ENCODE results near the gene SLC22A5.

- TF ChIP-seq, protein P1, sequence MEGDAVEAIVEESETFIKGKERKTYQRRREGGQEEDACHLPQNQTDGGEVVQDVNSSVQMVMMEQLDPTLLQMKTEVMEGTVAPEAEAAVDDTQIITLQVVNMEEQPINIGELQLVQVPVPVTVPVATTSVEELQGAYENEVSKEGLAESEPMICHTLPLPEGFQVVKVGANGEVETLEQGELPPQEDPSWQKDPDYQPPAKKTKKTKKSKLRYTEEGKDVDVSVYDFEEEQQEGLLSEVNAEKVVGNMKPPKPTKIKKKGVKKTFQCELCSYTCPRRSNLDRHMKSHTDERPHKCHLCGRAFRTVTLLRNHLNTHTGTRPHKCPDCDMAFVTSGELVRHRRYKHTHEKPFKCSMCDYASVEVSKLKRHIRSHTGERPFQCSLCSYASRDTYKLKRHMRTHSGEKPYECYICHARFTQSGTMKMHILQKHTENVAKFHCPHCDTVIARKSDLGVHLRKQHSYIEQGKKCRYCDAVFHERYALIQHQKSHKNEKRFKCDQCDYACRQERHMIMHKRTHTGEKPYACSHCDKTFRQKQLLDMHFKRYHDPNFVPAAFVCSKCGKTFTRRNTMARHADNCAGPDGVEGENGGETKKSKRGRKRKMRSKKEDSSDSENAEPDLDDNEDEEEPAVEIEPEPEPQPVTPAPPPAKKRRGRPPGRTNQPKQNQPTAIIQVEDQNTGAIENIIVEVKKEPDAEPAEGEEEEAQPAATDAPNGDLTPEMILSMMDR (conservative IDR thresholded peaks at IDR 0.05) = no peak
- TF ChIP-seq EZH2 (IDR thresholded peaks at IDR 0.05; ENCODE audit: low read depth) = no peak
Measured at GRCh38 chr5:132391247-132391646, 21.7 kb downstream of the SLC22A5 start.
